GM23248 (cell line): ENCODE results near the gene SOX18.

ENCODE experiments used
- EZH2 ChIP-seq: fragments of 200-600 bp; sonication (generic); IDR thresholded peaks from 2 replicates; pipeline ENCODE4 v1.6.1; 2018; ENCODE audit warnings: antibody characterized with exemption, mild to moderate bottlenecking; ENCODE audit not compliant: insufficient read depth, poor library complexity, severe bottlenecking
- EZH2phosphoT487 ChIP-seq: fragments of 200-600 bp; sonication (generic); IDR thresholded peaks from 2 replicates; pipeline ENCODE4 v1.6.1; 2018; ENCODE audit warnings: antibody characterized with exemption, moderate library complexity, mild to moderate bottlenecking, low read depth; ENCODE audit not compliant: insufficient read depth

DNA sequence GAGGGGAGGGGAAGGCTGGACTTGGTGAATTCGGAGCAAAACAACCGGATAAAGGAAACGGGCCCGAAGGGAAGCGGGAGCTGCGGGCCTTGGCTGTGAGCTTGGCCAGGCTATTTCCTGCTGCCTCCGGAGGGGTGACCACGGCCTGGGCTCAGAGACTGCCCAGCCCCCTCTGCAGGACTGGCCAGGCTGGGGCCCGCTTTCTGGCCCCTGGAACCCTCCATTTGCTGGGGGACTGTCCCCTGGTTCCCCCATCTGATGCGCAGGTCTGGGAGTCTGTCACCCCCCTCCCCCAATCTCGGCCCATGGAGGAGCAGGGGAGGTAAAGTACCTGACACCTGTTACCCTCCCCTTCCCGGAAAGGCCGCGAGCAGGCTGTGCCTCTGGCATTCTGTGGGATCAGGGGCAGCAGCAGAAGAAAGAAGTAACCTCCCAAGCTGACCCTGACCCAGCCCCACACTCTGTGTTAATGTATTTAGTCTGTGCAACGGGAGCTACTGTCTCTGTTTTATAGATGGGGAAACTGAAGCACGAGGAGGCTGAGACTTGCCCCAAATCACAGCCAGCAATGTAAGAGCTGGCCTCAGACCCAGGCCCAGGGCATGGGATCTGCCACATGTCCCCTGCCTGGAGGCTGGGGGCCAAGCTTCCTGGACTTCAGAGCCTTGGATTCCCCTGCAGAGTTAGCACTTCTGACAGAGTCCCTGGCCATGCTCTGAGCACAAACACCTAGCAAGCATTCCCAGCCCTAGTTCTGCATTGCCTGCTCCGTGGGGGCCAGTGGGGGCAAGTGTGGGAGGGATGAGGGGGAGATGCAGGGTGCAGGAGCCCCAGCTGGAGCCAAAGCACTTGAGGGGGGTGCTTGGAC lies 9.9 kb downstream of the SOX18 start:
- TF ChIP-seq EZH2 (no peak), EZH2phosphoT487 (no peak)
